ENCODE data around the gene KCTD16. TPM values are rescaled to one million over a fixed set of nuclear protein-coding genes. Genes with fewer than 3 reads are reported as not detected.
A peak's percentile ranks its signal among the peaks of the same experiment; 100 is the strongest.

The KCTD16 gene
- total RNA-seq, 1 donor from 2014 or later, result 16.1 TPM

DNA sequence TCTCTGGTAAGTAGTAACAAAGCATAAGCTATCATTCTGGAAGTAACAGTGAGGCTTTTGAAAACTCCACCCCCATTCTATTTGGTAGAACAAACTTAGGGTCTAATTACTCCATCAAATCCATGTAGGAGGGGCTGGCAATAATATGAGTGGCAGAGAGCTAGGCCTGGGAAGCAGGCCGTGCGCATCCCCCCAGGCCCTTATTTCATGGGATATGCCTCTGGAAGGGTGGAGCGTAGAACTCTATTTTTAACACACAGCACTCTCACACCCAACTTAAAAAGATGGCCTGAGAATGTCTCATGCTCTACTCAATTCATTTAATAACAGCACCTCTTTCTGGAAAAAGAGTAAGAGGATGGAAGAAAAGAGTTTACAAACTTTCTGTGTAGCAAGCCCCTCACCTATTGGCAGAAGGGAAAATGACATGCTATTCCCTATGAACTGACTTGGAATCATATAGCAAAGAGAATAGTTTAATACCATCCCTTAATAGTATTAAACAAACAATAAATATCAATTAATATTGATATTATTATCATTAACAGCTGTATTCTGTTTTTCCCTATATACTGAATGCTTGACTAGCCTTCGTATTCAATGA lies 233.2 kb downstream of the KCTD16 start:
- DNase-seq (ENCODE audit: low spot score), result no peak

DNA sequence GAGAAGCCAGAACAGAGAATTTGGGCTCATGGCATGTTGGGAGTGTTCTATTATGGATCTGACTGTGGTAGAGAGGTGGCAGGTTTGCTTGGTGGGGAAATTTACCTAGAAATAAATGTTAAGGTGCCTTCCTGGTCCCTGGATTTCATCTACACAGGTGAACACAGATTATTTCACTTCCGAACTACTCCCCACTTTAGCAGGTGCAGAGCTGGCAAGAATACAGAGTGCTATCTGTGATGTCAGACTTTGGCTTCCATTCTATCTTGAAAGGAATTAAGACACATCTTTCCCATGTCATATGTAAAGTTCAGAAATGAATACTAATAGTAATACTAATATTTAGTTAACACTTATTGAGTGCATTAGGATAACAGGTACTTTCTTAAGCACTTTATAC lies 234.0 kb downstream of the KCTD16 start:
- DNase-seq (ENCODE audit: low spot score), result no peak

DNA sequence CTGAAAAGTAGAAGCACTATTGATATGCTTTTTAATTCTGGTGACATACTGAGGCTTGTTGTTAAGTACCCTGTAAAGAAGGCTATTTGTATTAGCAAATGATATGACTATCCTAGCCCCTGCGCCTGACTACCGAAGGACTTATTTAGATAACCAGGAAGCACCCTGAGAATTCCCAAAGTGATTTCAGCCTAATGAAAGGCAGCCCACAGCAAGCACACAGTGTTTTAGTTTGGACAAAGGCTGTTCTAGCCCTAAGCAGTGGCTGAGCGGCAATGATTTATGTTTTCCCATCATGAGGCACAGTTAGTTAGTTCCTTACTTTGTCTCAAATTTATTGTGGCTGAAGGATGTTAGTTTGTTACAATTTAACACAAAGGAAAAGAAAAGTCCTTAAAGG lies 235.3 kb downstream of the KCTD16 start:
- peak; percentile 3 for DNase-seq (ENCODE audit: low spot score)

DNA sequence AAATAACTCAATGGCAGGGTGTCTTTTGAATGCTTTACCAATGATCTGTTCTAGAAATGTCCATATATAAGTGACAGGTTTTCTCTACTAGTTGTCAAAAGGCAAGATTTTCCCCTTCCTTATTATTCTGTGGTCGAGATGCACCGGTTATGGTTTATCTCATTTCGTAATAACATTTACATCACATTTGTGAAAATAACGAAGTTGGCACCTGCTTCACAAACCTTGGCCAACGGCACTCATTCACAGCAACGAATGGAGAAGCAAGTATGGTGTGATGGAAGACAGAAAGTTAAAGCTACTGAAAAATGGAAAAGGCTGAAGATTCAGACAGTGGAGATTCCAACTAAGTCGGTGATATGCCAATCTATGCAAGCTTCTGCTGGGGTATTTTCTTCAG lies 235.8 kb downstream of the KCTD16 start:
- DNase-seq (ENCODE audit: low spot score), result no peak

DNA sequence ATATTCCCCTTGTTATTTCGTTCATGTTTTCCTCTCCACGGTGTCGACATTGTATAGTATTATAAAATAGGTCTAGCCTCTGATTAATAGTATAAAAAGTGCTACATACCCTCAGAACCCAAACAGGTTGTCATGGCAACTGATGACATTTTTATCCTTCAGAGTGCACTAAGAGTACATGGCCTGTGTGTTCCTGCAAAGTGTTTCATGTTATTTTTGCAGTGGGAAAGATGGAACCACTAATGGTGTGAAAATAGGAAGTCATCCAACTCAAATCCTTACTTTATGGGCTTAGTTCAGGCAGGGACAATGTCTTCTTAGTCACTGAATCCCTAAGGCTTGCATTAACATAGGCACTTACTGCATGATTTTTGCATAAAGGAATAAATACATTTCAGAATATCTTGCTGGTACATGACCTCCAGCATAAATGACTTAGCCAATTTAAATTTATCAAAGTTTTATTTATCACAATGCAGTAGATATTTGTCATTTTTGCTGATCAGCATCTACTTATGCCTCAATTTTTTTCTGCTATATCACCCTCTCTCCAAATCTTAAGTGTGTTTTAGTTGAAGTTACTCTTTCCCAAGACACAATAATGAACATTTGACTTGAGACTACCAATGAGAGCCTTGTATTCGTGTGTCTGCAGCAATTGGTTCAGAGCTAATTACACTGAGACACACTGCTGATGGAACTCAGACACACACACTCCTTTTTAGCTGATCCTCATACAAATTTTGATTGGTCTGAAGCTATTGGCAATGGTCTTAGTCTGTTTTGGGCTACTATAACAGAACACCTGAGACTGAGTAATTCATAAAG lies 243.7 kb downstream of the KCTD16 start:
- DNase-seq (ENCODE audit: low spot score), result no peak

DNA sequence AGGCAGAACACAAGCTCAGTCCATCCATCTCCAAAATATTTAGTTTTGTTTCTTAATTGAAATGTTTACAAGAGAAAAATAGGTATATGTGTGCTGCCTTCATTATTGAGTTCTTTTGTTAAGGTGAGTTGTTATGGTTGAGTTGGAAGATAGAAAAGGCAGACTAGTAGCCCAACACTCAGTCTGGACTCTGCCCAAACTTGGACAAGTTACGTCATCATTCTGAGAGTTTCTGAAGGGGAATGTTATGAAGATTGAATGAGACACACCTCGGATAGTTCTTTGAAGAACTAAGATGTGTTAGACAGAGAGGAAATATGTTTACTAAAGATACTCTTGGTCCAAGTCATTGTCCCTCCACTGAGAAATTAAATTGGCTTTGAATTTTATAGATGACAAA lies 245.5 kb downstream of the KCTD16 start:
- no peak for DNase-seq (ENCODE audit: low spot score)

DNA sequence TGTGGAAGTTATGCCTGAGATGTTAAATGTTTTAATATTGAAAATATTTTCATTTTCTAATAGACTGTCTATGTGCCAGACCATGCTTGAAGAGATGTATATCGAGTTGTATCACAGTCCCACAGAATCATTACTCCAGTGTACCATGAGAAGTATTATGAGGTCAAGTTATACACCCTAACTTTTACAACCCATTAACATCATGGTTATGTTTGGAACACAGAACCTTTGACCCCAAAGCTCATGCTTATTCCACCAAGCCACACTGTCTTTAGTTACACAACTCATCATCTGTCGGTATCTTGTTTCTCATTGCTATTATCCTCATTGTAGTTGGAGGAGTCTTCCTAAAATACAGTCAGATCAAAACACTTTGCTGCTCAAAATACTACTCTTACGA lies 248.0 kb downstream of the KCTD16 start:
- no peak for DNase-seq (ENCODE audit: low spot score)

DNA sequence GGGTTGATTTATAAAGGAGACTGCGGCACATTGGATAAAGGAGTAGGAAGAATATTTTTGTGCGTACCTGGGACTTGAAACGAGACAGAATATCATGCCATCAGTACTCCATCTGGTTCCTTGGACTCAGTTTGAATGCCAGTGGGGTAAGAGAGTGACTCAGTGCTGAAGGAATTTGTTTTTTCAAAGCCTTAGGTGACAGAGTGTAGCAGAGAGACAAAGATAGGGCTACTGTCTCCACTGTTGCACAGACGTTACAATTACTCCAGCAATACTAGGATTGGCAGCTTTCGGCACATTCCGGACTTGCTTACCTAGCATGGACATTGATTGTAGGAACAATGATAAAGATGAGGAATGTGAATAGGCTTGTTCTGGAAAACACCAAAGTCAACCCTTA lies 250.7 kb downstream of the KCTD16 start:
- DNase-seq (ENCODE audit: low spot score), result peak; percentile 7

DNA sequence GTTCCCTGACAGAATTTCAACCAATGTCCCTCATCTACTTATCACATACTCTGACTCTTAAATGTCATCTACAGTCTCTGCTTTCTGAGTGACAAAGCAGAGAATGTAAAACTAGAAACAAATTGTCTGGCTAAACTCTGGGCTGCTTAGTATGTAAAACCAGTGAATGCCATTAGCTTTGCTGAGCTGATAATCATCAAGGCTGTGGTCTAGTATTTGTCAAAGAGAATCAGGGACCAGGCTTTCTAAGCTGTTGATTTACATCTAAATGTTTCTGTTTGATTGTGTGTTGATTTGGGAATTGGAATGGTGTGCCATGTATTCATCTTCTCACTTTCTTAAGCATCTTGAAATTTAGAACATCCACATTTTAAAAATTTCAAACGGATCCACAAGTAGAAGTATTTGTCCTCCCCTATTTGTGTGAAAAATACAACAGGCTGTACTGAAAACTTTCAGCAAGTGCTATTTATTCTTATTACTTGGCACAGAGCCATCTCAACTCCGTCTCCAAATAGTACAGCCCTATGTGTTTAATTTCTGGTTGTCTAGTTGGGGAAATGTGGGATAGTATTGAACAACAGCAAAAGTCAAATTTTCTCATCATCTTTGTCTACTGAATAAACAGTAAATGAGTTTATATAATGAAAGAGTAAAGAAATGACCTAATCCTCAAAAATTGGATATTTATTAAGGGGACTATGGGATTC lies 251.5 kb downstream of the KCTD16 start:
- DNase-seq (ENCODE audit: low spot score), result peak; percentile 10

DNA sequence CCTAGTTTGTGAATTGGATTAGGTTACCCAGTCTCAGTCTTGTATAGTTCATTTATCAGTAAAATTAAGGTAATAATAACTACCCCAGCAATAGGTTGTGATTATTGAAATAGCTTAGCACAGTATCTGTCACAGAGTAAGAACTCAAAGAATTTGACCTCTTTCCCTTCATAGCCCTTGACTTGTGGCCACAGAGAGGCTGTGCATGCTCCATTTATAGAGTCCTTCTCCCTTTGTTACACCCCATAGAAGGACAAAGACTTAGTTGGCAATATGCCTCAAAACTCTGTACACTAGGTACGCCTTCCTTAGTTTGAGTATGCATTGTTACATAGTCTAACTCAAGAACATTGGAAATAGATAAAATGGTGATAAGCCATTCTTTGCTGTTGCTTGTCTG lies 257.2 kb downstream of the KCTD16 start:
- DNase-seq (ENCODE audit: low spot score), result no peak

DNA sequence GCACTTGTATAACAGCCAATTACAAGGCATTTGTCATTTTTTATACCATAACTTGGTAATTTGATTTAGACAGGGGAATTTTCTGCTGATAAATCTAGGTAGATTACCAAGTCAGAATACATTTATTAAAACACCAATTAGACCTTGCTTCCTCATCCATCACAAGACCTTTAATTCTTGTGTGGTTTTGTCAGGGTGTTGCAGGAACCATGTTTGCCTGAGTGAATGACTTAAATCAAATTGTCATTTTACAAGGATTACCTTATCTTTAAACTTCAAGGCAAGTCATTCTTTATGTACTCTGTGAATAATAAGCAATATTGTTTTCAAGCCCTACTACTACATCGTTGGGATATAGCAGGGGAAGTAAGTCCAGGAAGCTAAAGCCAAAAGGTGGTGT lies 257.7 kb downstream of the KCTD16 start:
- DNase-seq (ENCODE audit: low spot score), result no peak

DNA sequence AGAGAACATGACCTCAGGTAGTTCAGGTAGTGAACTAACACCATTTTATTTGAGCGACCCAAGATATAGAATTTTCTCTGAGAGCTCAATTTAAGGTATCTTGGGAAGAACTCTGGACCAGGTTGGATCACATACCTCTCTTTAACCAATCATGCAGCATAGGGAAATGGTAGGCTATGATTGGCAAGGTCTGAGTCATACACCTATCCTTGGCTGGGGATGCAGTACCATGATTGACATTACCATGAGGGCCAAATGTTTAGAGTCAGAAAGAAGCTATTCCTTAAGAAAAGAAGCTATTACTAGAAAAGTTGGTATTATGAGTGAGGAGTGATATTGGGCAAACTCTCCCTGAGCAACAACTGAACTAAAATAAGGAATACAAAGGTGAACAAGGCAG lies 258.7 kb downstream of the KCTD16 start:
- no peak for DNase-seq (ENCODE audit: low spot score)

DNA sequence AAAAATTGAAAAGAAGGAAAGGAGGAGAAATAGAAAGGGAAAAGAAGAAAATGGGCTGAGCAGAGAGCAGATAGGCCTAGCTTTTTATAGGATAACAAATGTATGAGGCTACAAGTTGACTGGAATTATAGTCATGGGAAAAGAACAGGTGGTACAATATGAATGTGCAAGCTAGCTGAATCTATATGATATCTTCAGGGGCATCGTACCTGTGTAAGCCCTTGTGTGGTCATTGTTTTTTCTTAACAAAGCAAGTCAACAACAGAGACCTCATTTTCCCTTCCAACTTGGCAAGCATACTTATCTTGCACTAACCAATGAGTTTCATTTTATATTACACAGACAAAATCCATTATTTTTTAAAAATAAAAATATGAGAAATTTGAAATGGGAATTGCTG lies 259.2 kb downstream of the KCTD16 start:
- DNase-seq (ENCODE audit: low spot score), result no peak

DNA sequence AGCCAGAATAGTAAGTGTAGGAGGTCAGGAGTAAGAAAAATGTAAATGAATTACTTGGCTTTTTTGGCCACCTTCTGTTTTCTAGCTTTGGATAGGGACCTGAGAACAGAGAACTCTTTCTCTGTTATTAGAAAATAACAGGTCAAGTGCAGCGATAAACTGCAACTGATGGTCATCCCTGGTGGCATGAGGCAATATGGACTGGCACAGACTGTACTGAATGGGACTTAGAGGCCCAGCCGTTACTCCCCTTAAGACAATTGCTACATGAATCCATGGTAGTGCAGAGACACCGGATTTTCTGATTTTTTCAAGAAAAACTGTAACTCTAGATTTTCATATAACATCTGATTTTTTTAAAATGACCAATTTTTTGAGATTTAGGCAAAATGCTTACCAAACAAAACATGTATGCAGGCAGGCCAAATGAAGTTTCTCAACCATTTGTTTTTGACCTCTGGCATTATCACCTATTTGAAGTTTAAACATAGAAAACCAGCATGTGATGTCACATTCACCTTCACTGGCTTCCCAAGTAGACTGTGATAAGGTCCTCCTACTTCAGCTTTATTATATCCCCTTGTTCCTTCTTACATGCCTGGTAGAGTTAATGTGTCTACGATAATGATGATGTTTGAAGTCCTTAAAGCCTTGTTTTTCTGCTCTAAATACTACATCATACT lies 262.6 kb downstream of the KCTD16 start:
- DNase-seq (ENCODE audit: low spot score), result no peak

DNA sequence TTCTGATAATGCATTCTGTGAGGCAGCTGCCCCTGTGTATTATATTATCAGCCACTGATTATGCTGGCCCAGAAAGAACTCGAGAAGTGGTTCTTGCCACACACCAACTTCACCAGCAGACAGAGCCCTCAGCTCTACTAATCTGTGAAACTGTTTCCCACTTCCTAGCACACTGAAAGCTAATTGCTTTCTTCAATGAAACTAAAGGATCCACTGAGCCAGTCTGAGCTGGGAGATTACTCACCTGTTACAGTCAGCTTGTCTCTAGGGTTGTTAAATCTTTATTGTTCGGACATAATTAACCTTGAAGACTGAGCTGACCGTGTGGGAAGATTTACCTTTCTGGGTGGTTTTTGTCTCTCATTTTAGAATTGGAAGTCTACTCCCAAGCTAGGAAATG lies 263.2 kb downstream of the KCTD16 start:
- DNase-seq (ENCODE audit: low spot score), result no peak

DNA sequence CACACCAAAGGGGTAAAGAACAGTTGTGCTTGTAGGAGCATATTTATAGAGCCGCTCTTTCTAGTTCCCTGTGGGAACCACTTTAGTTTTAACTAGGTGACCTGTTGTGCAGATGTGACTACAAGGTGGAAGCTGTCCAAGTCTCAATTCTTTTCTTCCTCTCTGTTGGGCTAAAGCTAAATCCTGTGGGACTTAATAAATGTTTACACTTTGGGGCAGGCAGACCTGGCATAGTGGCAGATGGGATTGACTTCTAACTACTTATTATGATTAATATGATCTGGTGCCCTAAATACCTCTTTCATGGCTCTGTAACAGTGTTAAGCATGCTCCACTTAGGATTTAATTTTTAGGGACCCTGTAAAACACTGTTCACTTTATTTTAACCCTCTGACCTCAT lies 265.3 kb downstream of the KCTD16 start:
- DNase-seq (ENCODE audit: low spot score), result no peak

DNA sequence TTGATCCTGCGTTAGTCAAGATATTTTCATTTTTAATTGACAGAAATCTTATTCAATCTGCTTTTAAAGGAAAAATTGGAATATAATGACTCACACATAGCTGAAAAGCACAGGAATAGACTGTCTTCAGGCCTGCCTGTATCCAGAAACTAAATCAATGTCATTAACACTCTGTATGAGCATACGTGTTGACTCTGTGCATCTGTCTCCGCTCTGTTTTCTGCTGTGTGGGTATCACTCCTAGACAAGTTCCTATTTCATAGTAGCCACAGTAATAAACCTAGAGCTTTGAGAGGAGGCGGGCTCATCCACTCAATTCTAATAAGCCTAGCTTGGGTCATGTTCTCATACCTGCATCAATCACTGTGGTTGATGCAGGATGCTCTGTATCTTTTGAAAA lies 267.6 kb downstream of the KCTD16 start:
- no peak for DNase-seq (ENCODE audit: low spot score)

DNA sequence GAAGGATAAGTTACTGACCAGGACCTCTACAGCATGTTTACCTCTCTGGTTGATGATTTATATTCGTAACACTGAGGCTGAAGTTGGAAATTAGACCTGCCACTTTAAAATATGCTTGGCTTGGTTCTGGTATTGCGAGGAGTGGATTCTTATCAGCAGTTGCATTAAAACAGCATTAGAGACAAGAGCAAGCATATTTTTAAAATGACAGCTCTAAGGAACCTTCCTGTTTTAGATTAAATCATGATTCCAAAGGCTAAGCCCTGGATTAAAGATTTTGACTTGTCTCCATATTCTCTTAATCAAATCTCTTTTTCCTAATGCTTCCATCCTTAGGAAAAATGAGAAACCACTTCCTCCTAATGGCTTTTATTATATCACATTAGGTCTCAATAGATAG lies 277.8 kb downstream of the KCTD16 start:
- peak; percentile 82 for DNase-seq (ENCODE audit: low spot score)

DNA sequence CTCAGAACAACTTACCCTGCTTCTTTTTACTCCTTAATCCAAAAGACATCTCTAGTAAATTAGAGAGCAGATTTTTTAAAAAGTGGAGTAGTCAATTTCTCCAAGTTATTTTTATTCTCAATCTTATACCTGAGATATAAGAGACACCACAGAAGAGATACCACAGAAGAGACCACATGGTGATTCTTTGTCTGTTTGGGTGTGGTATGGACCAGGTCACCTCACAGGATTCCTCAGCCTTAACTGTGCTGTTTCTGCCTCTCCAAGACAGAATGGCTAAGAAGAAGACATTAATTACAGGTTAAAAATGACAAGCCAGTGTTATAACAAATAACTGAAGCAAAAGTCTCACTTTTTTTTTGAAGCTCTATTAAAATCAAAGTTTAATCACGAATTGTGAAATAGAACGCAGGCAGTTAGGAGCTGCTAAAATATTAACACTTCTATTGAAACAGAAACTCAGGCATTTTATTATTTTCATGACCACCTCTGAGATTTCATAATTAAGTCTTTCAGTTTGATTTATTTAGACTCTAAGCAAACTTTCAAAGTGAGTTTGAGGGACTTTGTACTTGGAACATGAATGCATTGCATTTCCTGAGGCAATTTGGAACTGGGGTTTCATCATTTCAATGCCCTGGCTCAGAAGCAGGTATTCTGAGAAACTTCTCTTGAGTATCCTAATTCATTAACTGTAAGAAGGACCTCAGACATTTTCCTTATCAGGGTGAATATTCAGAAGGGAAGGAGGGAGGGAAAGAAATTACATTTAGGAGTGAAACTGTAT lies 280.7 kb downstream of the KCTD16 start:
- DNase-seq (ENCODE audit: low spot score), result no peak

DNA sequence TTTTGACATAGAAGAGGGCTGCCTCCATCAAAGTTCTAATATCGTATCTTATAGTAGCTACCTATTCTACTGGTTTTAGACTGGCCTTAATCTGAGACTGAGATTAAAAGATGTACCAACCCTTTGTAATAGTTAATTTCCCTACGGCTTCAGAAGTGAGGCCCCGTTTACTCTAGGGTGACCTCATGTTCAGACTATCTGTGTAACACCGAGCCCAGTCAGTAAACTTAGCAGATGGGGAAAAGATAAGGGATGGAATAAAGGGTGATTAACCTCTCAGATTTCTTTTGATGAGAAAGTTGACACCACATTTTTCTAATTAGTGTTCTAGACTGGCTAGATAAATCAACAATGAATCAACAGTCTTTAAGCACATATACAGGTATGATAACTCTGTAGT lies 283.1 kb downstream of the KCTD16 start:
- peak; percentile 21 for DNase-seq (ENCODE audit: low spot score)

DNA sequence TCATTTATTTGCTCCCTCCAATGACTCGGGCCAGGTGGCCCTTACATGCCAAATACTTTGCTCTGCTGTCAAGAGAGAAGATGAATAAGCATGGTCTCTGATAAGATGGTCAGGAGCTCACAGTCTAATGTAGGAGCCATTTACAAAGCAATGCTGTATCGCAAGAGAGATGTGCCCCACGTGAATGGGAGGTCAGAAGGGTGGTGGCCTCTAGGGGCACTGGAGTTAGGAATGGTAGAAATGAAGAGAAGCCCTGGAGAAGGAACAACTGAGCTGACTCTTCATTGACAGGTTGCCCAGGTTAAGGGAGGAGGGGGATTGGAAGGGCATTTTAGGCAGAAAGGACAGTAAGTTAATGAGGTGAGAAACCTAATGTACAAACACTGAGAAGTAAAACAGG lies 286.5 kb downstream of the KCTD16 start:
- DNase-seq (ENCODE audit: low spot score), result no peak
